NCI-H510A (cell line): ENCODE results near the gene BMPR1B.
"Not testable (repeated sequence)": the region's sequence is repeated elsewhere in the genome, so short reads cannot be mapped to it uniquely, and the experiment has no call there.

ENCODE experiments used
- DNase-seq: peaks from one replicate; lab custom pipeline; 2025; lab: John Stamatoyannopoulos, UW

BMPR1B gene

GRCh38 chr4:95038791-95039190 is 281.0 kb downstream of the BMPR1B start:
- DNase-seq: no peak

- no peak for DNase-seq
Measured at GRCh38 chr4:95044324-95044837, 286.6 kb downstream of the BMPR1B start.

DNA sequence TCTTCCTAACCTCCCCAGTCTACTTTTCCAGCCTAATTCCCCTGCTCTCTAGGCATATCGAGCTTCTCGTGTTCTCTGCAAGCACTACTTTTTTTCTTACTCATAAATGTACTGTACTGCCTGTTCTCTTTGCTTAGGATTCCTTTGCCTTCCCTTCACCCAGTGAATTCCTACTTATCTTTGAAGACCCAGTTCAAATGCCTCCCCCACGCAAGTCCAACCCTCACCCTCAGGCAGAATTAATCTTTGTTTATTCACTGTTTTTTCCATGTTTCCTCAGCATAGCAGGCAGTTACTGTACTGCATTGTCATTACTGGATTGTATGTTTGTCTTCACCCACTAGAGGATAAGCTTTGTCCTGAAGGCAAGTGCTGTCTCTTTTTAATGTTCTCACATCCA is 287.7 kb downstream of the BMPR1B start:
- no peak for DNase-seq

GRCh38 chr4:95048296-95048695 is 290.5 kb downstream of the BMPR1B start:
- no peak for DNase-seq

GRCh38 chr4:95049551-95050233 is 291.9 kb downstream of the BMPR1B start:
- DNase-seq: no peak

GRCh38 chr4:95050980-95051701 is 293.4 kb downstream of the BMPR1B start:
- no peak for DNase-seq

DNA sequence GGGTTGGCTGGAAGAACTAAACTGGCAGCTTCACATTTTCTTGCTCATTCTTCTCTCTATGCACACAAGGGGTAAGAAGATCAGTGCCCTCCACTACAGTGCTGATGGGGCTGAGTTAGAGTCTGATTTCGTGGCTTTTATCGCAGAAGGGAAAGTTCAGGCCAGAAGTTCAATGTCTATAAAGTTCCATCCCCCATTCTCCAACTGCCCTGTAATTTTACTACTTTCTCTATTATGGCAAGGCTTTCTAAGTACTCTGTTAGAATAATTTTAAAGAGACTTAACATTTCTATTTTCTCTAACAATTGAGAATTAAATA is 293.9 kb downstream of the BMPR1B start:
- no peak for DNase-seq

GRCh38 chr4:95058991-95059390 is 301.2 kb downstream of the BMPR1B start:
- no peak for DNase-seq

DNA sequence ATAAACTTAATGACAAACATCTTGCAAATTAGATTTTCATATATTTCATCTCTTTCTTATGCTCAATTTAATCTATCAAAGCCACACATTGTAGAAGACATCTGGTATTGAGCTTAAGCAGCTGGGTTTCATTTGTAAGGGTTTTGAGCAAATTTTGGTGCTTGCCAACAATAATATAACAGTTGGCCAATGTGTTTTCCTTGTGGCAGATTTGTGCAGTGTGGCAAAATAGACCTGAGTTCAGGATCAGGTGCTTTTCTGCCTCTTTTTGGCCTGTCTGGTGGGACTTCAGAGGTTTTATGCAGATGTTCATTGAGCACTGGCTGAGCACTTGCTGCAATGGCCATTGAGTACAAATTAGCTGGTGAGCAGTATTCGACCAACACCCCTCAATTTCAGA is 301.9 kb downstream of the BMPR1B start:
- no peak for DNase-seq

GRCh38 chr4:95061220-95061619 is 303.5 kb downstream of the BMPR1B start:
- DNase-seq: no peak

- not testable (repeated sequence) for DNase-seq
Measured at GRCh38 chr4:95061801-95062200, 304.0 kb downstream of the BMPR1B start.

GRCh38 chr4:95066050-95066449 is 308.3 kb downstream of the BMPR1B start:
- DNase-seq: no peak

DNA sequence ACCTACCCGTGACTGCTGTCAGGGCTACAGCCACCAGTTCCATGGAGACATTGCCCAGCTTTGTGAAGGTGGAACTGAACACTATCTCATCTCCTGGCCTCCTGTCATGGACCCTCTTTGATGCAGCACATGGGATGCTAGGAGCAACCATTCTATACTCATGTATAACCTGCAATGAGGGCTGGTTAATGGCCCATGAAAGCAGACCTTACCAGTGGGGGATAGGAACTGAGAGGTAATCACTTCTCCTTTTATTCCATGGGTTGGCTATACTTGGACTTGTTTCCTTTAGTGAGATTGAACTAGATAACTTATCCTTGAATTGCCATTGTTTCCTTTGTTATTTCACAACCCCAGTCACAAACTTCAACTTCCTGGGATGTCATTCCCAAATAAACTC is 310.6 kb downstream of the BMPR1B start:
- DNase-seq: no peak

DNA sequence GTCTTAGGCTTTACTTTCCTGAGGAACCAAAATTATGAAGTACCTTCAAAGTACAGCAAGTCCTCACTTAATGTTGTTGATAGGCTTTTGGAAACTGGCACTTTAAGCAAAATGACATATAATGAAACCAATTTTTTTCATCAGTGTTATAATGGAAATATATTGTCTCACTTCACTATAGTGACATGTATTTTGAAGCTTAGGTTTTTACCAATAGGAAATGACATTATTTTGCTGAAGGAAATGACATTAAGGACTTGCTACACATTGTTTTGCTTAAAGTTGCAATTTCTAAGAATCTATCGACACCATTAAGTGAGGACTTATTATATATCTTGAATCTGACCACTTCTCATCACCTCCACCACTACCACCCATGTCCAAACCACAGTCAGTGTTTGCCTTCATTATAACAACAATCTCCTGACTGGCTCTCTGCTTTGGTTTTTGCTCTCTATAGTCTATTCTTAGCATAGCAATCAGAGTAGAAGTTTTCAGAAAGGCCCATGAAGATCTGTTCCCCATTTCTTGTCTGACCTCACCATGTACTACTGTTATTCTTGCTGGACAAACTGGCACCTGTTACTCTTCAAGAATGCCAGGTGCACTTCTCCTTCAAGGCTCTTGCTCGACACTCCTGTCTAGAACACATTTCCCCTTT is 311.2 kb downstream of the BMPR1B start:
- DNase-seq: no peak

DNA sequence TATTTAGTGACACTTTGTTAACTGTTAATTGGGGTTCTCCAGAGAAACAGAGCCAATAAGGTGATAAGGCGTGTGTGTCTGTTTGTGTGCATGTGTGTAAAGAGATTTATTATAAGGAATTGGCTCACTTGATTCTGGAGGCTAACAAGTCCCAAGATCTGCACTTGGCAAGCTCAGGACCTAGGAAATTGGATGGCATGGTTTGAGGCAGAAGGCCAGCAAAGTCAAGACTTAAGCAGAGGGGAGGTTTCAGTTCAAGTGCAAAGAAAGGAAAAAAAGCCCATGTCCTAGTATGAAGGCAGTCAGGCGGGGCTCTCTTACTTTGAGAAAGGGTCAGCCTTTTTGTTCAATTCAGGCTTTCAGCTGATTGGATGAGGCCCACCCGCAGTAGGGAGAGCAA is 314.1 kb downstream of the BMPR1B start:
- DNase-seq: no peak

DNA sequence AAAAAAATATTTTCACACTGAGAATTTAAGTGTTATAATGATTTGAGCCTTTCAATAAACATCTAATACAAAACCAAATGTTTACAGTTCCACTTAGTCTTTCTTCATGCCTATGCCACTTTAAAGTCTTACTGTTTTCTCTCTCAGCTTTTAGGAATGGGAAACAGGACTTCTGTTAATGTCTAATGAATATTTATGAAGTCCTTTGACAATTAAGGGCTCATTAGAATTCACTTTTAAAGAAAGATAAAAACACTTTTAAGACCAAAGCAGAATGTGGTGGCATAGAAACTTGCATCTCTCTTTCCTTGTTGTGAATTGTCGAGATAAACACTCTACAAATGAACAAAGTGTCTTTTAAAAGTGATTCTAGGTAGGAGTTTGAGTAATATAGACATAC is 315.9 kb downstream of the BMPR1B start:
- no peak for DNase-seq

- no peak for DNase-seq
Measured at GRCh38 chr4:95077864-95078263, 320.1 kb downstream of the BMPR1B start.

GRCh38 chr4:95080969-95081368 is 323.2 kb downstream of the BMPR1B start:
- no peak for DNase-seq

- DNase-seq: no peak
Measured at GRCh38 chr4:95084584-95084983, 326.8 kb downstream of the BMPR1B start.

DNA sequence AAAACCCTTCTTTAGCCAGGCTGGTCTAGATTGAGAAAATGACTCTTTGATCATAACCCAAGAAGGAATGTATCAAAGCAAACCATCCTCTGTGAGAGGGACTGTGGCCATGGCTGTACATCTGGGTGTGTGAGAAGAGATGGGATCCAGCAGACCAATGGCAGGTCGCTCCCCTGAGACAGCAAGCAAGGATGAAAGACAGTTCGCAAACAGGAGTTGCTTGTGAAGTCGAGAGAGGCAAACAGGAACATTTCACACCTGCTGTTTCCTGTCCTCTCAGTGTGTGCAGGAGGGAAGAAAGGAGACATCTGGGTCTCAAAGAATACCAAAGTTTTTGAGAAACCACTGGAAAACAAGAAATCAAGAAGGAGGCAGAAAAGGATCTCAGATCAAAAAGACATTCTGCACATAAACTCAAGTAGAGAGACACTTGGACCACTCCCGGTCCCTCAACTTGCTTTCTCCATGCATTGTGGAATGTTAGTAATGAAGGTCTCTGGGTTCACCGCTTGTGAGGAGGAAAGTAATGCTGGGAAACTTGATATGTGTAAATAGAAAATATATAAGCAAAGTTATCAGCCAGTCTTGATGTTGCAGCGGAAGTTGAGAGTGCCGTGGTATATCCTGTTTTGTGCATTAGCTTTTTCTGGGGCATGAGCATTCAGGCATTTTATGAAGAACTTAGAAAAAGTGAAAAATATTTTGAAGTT is 327.5 kb downstream of the BMPR1B start:
- peak; percentile 52 for DNase-seq

GRCh38 chr4:95086551-95086950 is 328.8 kb downstream of the BMPR1B start:
- no peak for DNase-seq

- no peak for DNase-seq
Measured at GRCh38 chr4:95087657-95088455, 330.1 kb downstream of the BMPR1B start.
